Pons (tissue), 1 donor: ENCODE data around the gene SIK3.

Source experiments
- DNase-seq: peaks from one replicate; pipeline ENCODE4 v3.0.0-alpha.2; 2016; ENCODE audit warnings: low spot score

SIK3 gene

DNA sequence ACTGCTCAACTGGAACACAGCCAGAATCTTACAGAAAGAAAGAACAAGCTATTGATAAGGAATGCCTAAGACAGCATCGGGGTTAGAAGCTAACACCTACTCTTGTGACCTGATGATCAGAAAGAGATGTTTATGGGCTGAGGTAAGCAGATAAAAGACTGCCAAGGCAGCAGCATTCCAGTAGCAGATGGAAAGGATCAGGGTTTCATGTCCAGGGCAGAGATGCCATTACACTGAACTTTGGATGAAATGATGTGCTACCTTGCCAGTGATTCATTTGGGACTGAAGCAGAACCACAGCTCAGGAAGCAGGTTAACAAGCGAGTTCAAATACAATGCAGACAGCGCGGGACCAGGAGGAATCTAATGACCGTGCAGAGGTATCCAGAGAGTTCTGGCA, 233.7 kb downstream of the SIK3 start:
- no peak for DNase-seq

DNA sequence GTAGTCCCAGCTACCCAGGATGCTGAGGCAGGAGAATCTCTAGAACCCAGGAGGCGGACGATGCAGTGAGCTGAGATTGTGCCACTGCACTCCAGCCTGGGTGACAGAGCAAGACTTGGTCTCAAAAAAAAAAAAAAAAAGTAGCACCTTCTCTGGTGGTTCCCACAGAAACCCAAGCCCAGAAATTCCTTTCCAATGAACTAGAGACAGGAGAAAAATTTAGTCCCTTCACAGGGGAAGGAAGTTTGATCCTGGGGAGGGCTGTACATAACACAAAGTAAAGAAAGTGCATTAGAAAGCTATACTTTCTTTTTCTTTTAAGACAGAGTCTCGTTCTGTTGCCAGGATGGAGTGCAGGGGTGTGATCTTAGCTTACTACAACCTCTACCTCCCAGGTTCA, 235.3 kb downstream of the SIK3 start:
- DNase-seq: no peak

DNA sequence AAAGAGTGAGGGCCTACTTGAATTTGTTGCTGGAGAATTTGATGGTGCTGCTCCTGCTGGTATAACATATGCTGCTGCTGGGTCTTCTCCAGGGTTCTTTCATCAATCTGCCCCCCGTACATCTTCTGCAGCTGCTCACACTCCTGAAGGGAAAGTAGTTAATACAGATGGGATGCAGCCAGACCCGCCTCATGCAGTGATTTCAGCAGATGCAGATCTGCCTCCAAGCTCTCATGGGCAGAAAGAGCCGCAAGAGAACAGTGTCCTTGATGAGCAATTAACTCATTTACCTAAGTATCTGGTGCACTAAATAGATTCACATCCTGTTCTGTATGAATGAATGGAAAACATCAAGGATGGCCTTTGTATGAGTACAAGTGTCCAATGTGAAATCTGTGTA, 236.0 kb downstream of the SIK3 start:
- no peak for DNase-seq

DNA sequence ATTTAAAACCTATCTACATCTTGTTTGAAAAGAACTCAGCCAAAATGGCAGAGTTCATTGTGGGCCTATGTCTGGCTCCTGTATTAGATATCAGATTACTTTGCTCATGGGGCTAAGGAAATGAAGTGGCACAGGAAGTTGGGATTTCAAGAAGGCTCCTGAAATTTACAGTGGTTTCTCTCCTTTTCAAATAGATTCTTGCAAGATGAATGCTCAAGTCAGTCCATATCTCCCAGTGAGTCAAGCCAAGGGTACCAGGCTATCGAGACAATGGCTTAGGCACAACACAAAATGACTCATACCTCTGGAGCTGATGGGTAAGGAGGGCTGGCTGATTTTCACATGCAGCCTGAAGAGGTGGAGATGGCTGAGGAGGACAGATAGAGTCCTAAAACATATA, 236.7 kb downstream of the SIK3 start:
- DNase-seq: no peak

DNA sequence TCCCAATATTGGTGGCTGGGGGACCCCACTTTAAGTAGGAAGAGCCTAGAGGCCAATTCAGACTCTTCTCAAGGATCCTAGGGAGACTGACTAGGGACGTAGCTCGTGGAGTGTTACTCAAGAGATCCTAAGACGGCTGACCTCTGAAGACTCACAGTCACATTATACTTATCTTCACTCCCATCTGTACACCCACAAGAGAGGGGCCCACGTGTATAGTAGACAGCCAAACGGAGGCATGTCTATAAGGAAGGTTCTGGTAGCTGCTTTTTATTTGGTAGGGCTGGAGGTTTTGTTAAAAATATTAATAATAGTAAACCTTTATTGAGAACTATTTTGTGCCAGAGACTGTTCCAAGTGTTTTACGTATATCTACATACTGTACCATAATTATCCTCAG, 237.9 kb downstream of the SIK3 start:
- DNase-seq: no peak

DNA sequence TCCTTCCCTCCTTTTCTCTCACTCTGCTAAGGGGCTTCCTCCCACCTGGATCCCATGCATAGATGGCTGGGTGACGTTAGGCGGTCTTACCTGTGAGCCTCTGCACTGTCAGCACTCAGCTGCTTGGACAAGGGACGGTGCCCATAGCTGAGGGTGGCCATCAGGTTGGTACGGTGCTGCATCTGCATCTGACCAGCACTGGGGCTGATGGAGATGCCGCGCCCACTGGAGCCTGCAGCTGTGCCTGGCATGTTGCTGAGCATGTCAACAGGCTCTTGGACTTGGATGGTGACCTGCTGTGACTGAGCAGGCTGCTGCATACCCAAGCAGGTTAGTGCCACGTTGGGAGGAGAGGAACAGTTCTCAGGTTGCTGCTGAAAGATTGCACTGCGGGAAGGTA, 239.1 kb downstream of the SIK3 start:
- no peak for DNase-seq

DNA sequence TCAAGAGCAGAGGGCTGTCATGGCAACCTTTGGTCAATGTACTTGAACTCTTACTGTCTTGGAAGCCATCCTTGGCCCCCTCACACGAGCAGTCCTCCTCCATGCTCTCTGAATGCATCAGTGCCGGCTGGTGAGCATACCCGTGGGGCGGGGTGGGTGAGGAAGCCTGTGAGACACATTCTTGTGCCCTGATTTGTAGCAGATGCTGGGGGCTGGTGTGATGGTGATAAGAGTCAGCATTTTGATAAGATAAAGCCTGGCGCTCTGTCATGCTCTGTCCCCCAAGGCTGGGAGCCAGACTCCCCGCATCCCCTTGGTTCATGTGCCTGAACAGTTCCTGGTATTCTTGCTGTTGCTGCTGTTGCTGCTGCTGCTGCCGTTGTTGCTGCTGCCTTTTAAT, 240.3 kb downstream of the SIK3 start:
- DNase-seq: no peak

DNA sequence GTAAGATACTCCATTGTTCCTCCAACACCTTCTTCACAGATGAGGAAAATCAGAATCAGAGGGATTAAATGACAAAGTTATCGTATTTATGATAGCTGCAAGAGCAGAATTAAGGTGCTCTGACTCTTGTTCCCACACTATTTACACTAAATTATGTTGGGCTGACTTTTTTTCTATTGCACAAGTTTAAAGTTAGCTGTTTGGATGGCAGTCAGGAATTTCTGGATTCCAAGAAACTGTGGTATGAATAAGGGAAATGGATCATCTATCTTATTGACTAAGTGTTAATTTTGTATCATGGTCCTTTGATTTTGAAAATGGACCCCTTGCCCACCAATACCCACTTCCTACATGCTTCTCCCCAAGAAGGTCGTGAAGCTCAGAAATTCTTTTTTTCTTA, 240.9 kb downstream of the SIK3 start:
- DNase-seq: no peak

DNA sequence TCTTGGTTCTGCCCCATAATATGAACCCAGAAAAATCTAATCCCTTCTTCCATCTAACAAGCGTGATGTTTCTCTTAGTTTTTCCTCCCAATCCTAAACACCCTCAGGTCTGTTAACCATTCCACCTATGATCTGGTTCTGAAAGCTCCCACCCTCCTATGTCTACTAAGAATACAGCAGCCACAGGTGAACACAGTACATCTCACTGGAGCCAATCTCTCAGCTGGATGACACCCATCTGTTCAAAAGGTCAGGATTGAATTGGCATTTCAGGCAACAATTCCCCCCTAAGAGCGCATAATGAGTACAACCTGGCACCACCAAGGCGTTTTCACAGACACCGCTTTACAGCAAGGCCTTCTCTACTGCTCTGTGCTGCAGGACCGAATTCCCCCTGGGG, 241.8 kb downstream of the SIK3 start:
- DNase-seq: no peak

DNA sequence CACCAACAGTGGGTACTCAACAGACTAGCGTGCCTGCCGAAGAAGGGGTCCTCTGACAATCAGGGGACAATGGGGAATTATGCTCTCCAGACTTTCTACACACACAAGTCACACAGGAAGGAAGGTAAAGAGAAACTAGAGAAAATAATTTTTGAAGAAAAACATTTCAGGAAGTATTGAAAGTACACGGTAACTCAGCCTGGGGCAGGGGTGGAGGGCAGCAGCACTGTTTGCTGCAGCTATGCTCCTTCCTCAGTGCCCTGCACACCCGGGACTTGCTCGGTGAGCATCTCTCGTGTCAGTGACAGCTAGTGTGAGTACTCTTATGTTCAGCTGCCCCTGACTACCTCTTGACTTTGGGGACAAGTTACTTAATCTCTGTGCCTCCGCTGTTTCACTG, 242.8 kb downstream of the SIK3 start:
- DNase-seq: no peak

DNA sequence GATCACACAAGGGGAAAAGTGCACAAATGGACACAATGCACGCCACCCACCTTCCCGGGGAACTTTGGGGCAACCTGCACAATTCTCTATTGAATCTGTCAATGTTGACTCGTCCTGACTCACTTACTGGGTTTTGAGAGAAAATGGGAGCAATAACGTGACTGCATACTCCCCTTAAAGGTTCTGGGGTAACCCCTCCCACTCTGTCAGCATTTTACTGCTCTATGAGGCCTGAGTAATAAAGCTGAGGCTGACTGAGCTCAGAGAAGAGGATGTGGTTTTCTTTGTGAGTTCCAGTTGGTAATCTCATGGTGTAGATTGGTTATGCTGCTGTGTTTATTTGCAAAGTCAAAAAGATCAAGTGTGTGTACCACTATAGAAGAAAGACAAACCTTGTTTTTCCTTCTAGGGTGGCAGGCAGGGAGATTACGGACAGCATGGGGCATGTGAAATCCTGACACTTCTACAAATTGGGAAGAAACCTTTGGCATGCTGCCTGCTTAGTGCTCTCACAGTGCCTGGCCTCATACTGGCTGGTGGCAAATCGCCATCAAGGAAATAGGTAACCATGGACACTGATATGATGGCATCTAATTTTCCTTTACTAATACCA, 244.7 kb downstream of the SIK3 start:
- no peak for DNase-seq

DNA sequence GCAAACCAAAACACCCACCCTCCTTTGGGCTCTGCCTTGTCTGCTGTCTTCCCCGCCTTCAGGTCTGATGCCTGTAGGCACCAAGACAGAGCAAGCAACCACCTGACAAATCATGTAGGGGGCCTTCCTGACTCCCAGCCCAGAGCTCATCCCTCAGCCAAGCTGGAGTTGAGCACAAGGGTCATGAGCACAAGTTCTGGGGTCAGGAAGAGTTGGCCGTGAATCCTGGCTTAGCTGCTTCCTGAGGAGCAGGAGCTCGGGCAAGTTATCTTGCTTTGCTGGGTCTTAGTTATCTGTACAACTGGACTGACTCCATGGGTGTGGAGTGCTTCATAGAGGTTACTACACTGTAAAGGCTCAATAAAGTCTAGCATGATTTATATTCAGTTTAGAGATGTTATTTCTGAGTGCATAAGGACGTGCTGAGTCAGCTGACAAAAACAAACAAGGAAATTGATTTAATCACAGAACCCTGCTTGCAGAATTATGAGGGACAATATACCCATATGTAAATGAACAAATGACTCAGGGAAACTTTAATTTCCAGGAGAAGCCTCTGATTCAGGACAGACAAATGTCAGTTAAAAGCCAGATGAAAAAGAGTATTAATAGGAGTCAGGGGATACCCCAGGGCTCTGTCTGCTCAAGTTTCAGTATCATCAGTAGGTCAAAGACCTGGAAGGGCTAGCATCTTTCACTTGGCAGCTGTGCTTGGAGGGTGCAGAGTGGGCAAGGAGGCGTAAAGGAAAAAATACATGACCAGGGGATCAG, 245.8 kb downstream of the SIK3 start:
- DNase-seq: no peak

DNA sequence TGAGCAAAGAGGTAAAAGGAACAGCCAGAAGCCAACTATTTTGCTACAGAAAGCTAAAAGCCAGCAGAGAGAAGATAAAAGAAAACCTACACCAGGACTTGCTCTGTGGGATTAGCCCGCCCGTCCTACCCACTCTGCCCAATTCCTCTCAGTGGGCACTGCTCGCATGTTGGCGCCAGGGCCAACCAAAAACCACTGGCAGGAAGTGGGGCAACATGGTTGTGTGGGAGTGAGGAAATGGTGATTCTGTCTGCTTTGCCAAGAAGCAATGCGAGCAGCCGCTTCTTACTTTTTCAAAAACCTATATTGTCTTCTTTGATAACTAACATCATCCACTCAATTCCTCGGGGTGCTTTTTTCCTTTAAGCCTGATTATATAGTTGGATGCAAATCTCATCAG, 246.6 kb downstream of the SIK3 start:
- DNase-seq: no peak

DNA sequence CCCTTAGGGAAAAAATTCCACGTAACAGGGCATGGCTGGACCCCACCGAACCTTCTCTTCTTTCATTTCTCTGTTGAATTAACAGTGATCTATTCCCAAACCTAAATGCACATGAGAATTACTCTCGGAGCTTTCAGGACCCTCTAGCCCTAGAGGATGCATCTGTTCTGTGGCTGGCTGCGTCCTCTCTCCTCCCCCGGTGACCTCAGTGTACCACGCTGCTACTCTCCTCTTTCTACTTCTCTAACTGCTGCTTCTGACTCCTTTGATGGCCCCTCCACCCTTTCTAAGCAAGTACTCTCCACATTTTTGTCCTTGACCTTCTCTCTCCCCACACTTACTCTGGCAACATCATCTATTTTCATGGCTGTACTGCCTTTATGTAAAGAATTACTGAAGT, 248.7 kb downstream of the SIK3 start:
- DNase-seq: no peak

DNA sequence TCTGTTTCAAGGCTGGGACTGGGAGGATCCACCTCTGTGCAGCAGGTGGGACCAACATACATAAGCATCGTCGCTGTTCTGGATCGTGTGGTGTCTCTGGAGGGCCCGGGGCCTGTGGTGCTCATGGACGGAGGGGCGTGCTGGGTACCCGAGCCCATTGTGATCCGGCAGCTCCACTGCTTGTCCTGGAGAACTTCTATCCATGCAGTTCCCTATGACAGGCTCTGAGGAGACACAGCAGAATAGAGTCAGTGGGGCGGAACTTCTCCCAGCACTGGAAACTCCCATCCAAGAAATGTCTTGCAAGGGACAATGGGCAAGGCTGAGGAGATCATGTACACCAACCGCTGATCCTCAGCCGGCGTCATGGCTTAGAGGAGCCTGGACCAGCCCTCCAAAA, 249.2 kb downstream of the SIK3 start:
- no peak for DNase-seq

DNA sequence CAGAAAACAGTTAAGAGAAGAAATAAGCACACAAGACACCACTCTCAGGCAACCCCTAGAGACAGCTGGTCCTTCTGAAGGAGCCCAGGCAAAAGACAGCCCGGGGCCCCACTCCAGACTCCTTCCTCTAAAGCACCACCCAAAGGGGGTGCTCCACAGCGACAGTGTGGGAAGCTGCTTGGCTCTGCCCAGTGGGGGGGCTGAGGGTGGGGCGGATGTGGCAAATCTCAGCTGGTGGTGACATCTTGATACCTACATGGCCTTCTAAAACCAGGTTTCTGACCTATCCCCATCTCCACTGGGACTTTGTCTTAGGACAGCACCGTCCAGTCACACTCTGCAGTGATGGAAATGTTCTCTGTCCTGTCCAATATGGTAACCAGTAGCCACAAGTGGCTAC, 250.6 kb downstream of the SIK3 start:
- DNase-seq: no peak

DNA sequence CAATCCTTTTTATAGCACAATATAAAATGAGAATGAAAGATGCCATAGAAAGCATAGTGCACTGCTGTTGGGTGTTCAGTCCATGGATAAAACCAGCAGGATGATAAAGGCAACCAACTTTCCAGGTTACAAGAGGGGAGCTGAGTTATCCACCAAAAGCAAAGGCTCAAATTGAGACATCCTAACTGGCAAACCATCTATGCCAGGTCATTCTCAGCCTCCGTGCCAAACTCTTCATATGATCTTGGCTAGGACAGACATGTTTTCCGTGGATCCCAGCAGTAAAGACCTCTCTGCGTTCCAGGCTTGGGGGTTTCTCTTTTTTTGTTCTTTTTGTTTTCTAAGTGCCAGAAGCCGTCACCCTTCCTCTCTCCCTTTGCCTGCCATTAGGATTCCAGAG, 253.5 kb downstream of the SIK3 start:
- no peak for DNase-seq

DNA sequence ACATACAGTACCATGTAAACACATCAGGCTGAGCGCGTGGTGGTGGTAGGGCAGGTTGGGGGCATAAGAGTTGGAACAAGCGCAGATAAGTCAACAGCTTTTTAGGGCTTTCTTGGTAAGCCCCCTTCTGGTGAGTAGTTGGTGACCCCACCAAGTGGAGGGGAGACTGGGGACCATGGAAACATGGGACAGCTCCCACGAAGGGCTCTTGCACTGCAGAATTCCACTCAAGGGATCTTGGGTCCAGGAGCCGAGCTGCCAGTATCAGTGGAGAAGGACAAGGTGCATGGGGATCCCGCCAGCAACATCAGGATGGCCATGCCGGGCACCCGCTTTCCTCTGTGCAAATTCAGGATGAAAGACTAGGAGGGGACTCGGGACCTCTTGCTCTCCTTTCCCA, 254.6 kb downstream of the SIK3 start:
- DNase-seq: no peak

DNA sequence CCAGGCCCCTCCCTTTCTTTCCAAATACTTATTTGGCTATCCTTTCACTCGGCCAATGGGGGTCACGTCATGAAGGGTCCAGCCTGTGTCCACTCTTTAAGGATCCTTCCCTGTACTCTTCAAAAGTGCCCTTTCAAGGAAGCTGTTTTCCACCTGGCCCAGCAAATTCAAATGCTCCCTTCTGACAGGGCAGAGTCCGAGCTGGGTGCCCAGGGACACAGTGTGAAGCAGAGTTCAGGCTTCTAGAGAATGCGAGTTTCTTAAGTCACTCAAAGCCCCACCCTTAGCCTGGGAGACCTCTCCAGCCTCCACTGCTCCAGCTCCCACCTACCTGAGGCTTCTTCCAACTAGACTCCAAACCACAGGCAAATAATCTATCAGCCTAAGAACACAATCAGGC, 255.3 kb downstream of the SIK3 start:
- no peak for DNase-seq

DNA sequence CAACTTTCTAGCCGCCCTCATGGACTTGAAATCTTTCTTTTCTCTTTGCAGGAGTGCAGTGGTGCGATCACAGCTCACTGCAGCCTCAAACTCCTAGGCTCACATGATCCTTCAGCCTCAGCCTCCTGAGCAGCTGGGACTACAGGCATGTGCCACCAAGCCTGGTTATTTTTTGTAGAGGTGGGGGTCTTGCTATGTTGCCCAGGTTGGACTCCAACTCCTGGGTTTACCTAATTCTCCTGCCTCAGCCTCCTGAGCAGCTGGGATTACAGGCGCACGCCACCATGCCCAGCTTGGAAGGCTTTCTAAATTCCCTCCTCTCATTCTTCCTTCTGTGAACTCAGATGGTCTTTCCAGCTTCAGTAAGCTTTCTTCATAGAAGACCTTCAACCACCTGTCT, 256.1 kb downstream of the SIK3 start:
- no peak for DNase-seq

DNA sequence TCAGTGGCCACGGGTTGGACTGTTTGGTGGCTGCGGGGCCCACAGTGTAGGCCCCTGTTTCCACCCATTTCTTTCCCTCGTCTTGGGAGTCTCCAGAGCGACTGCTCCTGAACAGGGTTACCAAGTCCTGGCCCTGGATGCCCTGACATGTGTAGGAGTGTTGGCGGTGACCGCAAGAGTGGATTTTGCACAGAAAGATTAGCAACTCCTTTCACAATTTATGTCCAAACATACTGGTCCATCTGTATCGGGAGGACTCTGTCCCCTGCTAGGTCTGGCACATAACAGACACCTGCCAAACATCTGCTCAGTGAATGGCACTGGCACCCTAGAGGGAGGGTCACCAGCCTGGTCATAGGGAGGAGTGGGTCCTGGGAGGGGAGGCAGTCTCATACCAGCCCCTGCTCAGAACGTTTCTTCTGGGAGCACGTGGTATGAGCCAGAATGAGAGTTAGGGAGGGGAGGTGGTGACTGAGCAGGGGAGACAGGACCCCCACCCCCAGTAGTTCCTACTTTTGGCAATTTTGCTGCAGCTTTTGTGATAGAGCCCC, 257.4 kb downstream of the SIK3 start:
- no peak for DNase-seq

DNA sequence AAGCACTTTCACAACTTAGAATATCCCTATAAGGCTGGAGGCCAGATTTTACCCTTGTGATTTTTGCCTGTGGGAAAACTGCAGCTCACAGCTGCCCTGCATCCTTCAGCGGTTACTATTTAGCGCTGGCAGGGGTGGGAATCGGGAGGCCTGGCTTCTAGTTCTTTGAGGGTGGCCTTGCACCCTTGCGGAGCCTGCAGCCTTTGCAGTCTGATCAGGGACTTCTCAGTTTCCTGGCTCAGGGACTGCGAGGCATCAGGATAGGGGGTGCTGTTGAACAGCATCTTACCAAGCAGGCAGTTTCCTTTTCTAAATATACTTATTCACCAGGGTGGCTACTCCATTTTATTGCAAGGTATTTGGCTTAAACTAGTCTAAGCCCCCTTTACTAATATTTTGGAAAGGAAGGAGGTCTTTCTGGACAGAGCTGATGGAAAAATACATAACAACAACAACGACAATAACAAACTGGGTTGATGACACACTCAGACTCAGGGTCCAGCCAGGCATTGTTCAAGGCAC, 257.9 kb downstream of the SIK3 start:
- DNase-seq: peak; percentile 59

DNA sequence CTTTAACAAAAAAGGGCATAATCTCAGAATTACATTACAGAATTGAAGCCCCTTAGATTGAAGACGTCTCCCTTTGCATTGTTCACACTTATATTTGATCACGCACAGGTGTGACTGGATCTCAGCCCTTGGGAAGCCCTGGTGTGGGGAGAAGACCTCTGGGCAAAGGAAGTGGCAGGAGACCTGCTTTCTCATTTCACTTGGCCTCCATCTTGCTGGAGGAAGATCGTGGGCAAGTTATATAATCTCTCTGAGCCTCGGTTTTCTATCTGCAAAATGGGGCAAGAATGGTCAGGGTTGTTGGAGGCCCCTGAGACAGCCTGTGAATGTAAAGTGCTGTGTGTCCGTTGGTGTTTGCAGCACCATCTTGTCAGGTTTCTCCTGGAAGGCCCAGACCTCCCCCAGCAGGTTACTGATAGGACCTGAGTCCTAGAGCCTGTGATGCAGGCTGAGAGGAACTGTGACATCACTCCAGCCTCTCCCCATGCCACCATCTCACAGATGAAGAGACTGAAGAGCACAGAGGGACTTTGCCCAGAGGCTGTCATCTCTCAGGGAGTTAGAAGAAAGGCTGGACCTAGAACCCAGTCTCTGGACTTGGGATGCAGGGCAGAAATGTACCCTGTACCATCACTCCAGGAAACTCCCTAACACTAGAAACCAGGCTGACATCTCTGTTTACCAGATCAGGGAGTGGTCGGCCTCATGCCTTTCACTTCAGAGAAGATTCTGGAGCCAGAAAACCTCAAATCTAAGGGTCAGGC, 259.7 kb downstream of the SIK3 start:
- no peak for DNase-seq
